ENCODE data around the gene CLUH.
A peak's percentile ranks its signal among the peaks of the same experiment; 100 is the strongest.

CLUH gene, protein sequence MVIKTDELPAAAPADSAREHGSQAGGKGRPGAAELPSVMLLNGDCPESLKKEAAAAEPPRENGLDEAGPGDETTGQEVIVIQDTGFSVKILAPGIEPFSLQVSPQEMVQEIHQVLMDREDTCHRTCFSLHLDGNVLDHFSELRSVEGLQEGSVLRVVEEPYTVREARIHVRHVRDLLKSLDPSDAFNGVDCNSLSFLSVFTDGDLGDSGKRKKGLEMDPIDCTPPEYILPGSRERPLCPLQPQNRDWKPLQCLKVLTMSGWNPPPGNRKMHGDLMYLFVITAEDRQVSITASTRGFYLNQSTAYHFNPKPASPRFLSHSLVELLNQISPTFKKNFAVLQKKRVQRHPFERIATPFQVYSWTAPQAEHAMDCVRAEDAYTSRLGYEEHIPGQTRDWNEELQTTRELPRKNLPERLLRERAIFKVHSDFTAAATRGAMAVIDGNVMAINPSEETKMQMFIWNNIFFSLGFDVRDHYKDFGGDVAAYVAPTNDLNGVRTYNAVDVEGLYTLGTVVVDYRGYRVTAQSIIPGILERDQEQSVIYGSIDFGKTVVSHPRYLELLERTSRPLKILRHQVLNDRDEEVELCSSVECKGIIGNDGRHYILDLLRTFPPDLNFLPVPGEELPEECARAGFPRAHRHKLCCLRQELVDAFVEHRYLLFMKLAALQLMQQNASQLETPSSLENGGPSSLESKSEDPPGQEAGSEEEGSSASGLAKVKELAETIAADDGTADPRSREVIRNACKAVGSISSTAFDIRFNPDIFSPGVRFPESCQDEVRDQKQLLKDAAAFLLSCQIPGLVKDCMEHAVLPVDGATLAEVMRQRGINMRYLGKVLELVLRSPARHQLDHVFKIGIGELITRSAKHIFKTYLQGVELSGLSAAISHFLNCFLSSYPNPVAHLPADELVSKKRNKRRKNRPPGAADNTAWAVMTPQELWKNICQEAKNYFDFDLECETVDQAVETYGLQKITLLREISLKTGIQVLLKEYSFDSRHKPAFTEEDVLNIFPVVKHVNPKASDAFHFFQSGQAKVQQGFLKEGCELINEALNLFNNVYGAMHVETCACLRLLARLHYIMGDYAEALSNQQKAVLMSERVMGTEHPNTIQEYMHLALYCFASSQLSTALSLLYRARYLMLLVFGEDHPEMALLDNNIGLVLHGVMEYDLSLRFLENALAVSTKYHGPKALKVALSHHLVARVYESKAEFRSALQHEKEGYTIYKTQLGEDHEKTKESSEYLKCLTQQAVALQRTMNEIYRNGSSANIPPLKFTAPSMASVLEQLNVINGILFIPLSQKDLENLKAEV (N-terminal part only)

GRCh38 chr17:2711608-2712299 lies at the start of gene CLUH:
CLUH (minus strand) TSS chr17:2711764; CDS start chr17:2711661, 103 bp downstream.
- H3K4me3 ChIP-seq (replicated peaks; ENCODE audit: low read depth, low read length): peak within 1 kb of the TSS; percentile 69
- TF ChIP-seq, protein P1, sequence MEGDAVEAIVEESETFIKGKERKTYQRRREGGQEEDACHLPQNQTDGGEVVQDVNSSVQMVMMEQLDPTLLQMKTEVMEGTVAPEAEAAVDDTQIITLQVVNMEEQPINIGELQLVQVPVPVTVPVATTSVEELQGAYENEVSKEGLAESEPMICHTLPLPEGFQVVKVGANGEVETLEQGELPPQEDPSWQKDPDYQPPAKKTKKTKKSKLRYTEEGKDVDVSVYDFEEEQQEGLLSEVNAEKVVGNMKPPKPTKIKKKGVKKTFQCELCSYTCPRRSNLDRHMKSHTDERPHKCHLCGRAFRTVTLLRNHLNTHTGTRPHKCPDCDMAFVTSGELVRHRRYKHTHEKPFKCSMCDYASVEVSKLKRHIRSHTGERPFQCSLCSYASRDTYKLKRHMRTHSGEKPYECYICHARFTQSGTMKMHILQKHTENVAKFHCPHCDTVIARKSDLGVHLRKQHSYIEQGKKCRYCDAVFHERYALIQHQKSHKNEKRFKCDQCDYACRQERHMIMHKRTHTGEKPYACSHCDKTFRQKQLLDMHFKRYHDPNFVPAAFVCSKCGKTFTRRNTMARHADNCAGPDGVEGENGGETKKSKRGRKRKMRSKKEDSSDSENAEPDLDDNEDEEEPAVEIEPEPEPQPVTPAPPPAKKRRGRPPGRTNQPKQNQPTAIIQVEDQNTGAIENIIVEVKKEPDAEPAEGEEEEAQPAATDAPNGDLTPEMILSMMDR (IDR thresholded peaks at IDR 0.05; ENCODE audit: low read length, missing control alignments): no peak
- DNase-seq (ENCODE audit: low read depth): peak; percentile 98

GRCh38 chr17:2758870-2759269 lies 47.3 kb upstream of the CLUH start:
- no peak for DNase-seq (ENCODE audit: low read depth)
- no peak overlapping the region for H3K4me3 ChIP-seq (replicated peaks; ENCODE audit: low read depth, low read length)
- TF ChIP-seq, protein P1 (IDR thresholded peaks at IDR 0.05; ENCODE audit: low read length, missing control alignments): no peak

DNA sequence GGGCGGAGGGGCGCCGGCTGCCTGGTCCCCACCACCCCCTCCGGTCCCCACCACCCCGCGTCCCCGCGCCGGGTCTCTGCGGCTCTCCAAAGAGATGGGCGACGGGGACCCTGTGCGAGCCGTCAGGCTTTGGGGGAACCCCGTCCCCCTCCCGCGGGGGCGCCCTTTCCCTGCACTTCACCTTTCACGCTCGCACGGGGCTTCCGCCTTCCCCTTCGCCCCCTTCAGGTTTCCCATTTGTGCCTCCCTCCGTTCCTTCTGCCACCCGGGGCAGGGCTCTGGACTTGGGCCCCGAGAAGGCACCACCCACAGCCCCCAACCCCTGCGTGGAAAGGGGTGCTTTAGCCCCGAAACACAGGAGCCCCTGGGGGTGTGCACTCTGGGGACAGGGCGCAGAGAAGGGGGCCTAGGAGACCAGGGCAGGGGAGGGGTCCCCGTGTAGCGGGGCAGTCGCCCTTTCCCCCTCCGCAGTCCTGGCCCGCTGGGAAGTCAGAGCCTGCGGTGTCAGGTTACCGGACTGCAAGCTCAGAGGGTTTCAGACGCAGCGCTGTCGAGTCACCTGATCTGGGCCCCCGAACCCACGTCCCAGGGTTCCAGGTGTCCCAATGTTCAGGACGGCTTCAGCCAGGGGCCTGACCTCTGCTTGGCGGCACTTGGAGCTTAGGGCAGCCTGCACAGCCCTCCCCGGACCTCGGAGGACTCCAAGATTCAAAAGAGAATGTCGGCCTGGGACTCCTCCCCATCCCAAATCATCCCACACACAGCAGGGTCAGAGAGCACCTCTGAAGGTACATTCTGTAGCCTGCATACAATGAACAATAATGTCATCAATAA lies 44.5 kb upstream of the CLUH start:
- no peak for DNase-seq (ENCODE audit: low read depth)
- TF ChIP-seq, protein P1 (IDR thresholded peaks at IDR 0.05; ENCODE audit: low read length, missing control alignments): no peak
- H3K4me3 ChIP-seq (replicated peaks; ENCODE audit: low read depth, low read length): no peak overlapping the region

- TF ChIP-seq, protein P1 (IDR thresholded peaks at IDR 0.05; ENCODE audit: low read length, missing control alignments): no peak
Observed at GRCh38 chr17:2751491-2751890, 39.9 kb upstream of the CLUH start.

GRCh38 chr17:2750721-2751120 lies 39.2 kb upstream of the CLUH start:
- TF ChIP-seq, protein P1 (IDR thresholded peaks at IDR 0.05; ENCODE audit: low read length, missing control alignments): no peak
- no peak overlapping the region for H3K4me3 ChIP-seq (replicated peaks; ENCODE audit: low read depth, low read length)
- no peak for DNase-seq (ENCODE audit: low read depth)

More at GRCh38 chr17:2751491-2751890, 39.9 kb upstream of the CLUH start:
- DNase-seq (ENCODE audit: low read depth): no peak
- H3K4me3 ChIP-seq (replicated peaks; ENCODE audit: low read depth, low read length): no peak overlapping the region

All from fibroblast of pulmonary artery (primary cell).